Skeletal muscle tissue (tissue), 4 donors: ENCODE measurements around the gene NDUFA11. TPM values are rescaled to one million over a fixed set of nuclear protein-coding genes. Genes with fewer than 3 reads are reported as not detected.
"Not testable (repeated sequence)": the region's sequence is repeated elsewhere in the genome, so short reads cannot be mapped to it uniquely, and the experiment has no call there.

Source experiments
- H3K27ac ChIP-seq: one replicate; pipeline ENCODE4 v1.7.0; 2013; ENCODE audit warnings: mild to moderate bottlenecking, low read depth, low read length, inconsistent platforms
- H3K27me3 ChIP-seq, 3 donors: one replicate each; pipeline ENCODE4 v1.7.0; 2013; ENCODE audit warnings: low read length in 3 of 3; ENCODE audit not compliant: control insufficient read depth in 3 of 3, insufficient read depth in 3 of 3
- H3K36me3 ChIP-seq, 3 donors: one replicate each; pipeline ENCODE4 v1.7.0; 2013; ENCODE audit warnings: low read length in 3 of 3; ENCODE audit not compliant: control insufficient read depth in 3 of 3, insufficient read depth in 3 of 3
- H3K4me1 ChIP-seq, 3 donors: one replicate each; pipeline ENCODE4 v1.7.0; 2013; ENCODE audit warnings: low read length in 3 of 3, mild to moderate bottlenecking in 3 of 3; ENCODE audit not compliant: control insufficient read depth in 3 of 3, insufficient read depth in 3 of 3
- H3K4me3 ChIP-seq, 3 donors: one replicate each; pipeline ENCODE4 v1.7.0; 2013; ENCODE audit warnings: low read length in 3 of 3
- H3K9ac ChIP-seq, 3 donors: one replicate each; pipeline ENCODE4 v1.7.0; 2013; ENCODE audit warnings: low read length in 3 of 3, mild to moderate bottlenecking in 3 of 3, moderate library complexity in 2 of 3, low read depth in 1 of 3
- H3K9me3 ChIP-seq, 3 donors: one replicate each; pipeline ENCODE4 v1.7.0; 2013; ENCODE audit warnings: low read length in 3 of 3; ENCODE audit not compliant: control insufficient read depth in 3 of 3
- total RNA-seq: library from RNA; depleted of rRNA; stranded (reverse); fragments of >200 nt; gene quantifications from one replicate; pipeline ENCODE4 v1.2.3, GENCODE V29; 2014
- donor health status: Osteomylitis.

Gene NDUFA11
- total RNA-seq, 1 donor from 2014 or later: 202 TPM

GRCh38 chr19:5891938-5892771, 11.4 kb downstream of the NDUFA11 start:
- no peak overlapping the region for H3K27ac ChIP-seq
- peaks cover 3 to 19% (median 14%) of the 10 kb centered on the region in 3 donors for H3K4me1 ChIP-seq
- no peaks in the 10 kb centered on the region for H3K9me3 ChIP-seq
- H3K27me3 ChIP-seq: peaks cover 30 to 34% (median 30%) of the 10 kb centered on the region in 3 donors
- peaks cover 14 to 17% (median 15%) of the 10 kb centered on the region in 3 donors for H3K36me3 ChIP-seq
- H3K9ac ChIP-seq: peak overlapping the region in 1 of 3 donors; percentile 25
- H3K4me3 ChIP-seq: no peak overlapping the region

GRCh38 chr19:5891572-5891937, 12.0 kb downstream of the NDUFA11 start:
- no peak overlapping the region for H3K27ac ChIP-seq
- peaks cover 3 to 19% (median 14%) of the 10 kb centered on the region in 3 donors for H3K4me1 ChIP-seq
- peaks cover 30 to 36% (median 36%) of the 10 kb centered on the region in 3 donors for H3K27me3 ChIP-seq

GRCh38 chr19:5890099-5890498, 13.5 kb downstream of the NDUFA11 start:
- Histone ChIP-seq H3K27me3 (peaks cover 30 to 41% (median 41%) of the 10 kb centered on the region in 3 donors), H3K9ac (no peak overlapping the region), H3K4me3 (no peak overlapping the region), H3K9me3 (no peaks in the 10 kb centered on the region), H3K4me1 (peaks cover 3 to 19% (median 14%) of the 10 kb centered on the region in 3 donors), H3K27ac (no peak overlapping the region), H3K36me3 (peaks cover 2 to 3% (median 3%) of the 10 kb centered on the region in 3 donors)

More at GRCh38 chr19:5891572-5891937, 12.0 kb downstream of the NDUFA11 start:
- H3K9ac ChIP-seq: peak overlapping the region in 1 of 3 donors; percentile 32
- no peaks in the 10 kb centered on the region for H3K9me3 ChIP-seq
- peaks cover 14 to 15% (median 14%) of the 10 kb centered on the region in 3 donors for H3K36me3 ChIP-seq
- no peak overlapping the region for H3K4me3 ChIP-seq

GRCh38 chr19:5889288-5889971, 14.2 kb downstream of the NDUFA11 start:
- Histone ChIP-seq H3K9ac (no peak overlapping the region), H3K27me3 (peaks cover 30 to 41% (median 41%) of the 10 kb centered on the region in 3 donors), H3K4me3 (no peak overlapping the region), H3K9me3 (no peaks in the 10 kb centered on the region), H3K27ac (no peak overlapping the region), H3K4me1 (peaks cover 3 to 17% (median 13%) of the 10 kb centered on the region in 3 donors), H3K36me3 (no peaks in the 10 kb centered on the region)

GRCh38 chr19:5884065-5884811, 19.4 kb downstream of the NDUFA11 start:
- peaks cover 0 to 15% (median 12%) of the 10 kb centered on the region in 3 donors for H3K27me3 ChIP-seq
- H3K27ac ChIP-seq, H3K9ac ChIP-seq, H3K4me3 ChIP-seq, H3K4me1 ChIP-seq, H3K36me3 ChIP-seq, H3K9me3 ChIP-seq: not testable (repeated sequence)

- H3K4me3 ChIP-seq, H3K27ac ChIP-seq, H3K4me1 ChIP-seq, H3K36me3 ChIP-seq, H3K9ac ChIP-seq, H3K9me3 ChIP-seq: not testable (repeated sequence)
- peaks cover 0 to 16% (median 13%) of the 10 kb centered on the region in 3 donors for H3K27me3 ChIP-seq
Observed at GRCh38 chr19:5883157-5883873, 20.3 kb downstream of the NDUFA11 start.

- no peaks in the 10 kb centered on the region for H3K36me3 ChIP-seq
- no peaks in the 10 kb centered on the region for H3K9me3 ChIP-seq
- peaks cover 0 to 16% (median 13%) of the 10 kb centered on the region in 3 donors for H3K27me3 ChIP-seq
- no peak overlapping the region for H3K9ac ChIP-seq
- H3K4me1 ChIP-seq: peaks cover 7 to 8% (median 8%) of the 10 kb centered on the region in 3 donors
- no peak overlapping the region for H3K4me3 ChIP-seq
- H3K27ac ChIP-seq: no peak overlapping the region
Observed at GRCh38 chr19:5882421-5882968, 21.1 kb downstream of the NDUFA11 start.

GRCh38 chr19:5881543-5882299, 21.9 kb downstream of the NDUFA11 start:
- no peak overlapping the region for H3K9ac ChIP-seq
- peaks cover 7 to 8% (median 8%) of the 10 kb centered on the region in 3 donors for H3K4me1 ChIP-seq
- peaks cover 0 to 16% (median 6%) of the 10 kb centered on the region in 3 donors for H3K27me3 ChIP-seq
- no peak overlapping the region for H3K27ac ChIP-seq
- no peaks in the 10 kb centered on the region for H3K36me3 ChIP-seq
- H3K4me3 ChIP-seq: no peak overlapping the region
- H3K9me3 ChIP-seq: no peaks in the 10 kb centered on the region
